GM23338 (cell line): ENCODE results near the gene TENT5C.

Experiments
- CREB1 ChIP-seq: fragments of 250-450 bp; sonication (Bioruptor Pico); IDR thresholded peaks from 2 replicates; pipeline ENCODE4 v1.5.0; 2020; ENCODE audit warnings: low read depth, mild to moderate bottlenecking, moderate library complexity
- EZH2 ChIP-seq: fragments of 200-600 bp; sonication (generic); IDR thresholded peaks from one replicate; pipeline ENCODE4 v1.8.0; 2017; ENCODE audit warnings: antibody characterized with exemption, mild to moderate bottlenecking, low read depth; ENCODE audit not compliant: unreplicated experiment
- EZH2phosphoT487 ChIP-seq: fragments of 200-600 bp; sonication (generic); IDR thresholded peaks from one replicate; pipeline ENCODE4 v1.8.1; 2018; ENCODE audit warnings: antibody characterized with exemption; ENCODE audit not compliant: unreplicated experiment
- JUNB ChIP-seq: IDR thresholded peaks from one replicate; pipeline ENCODE4 v1.6.1; 2016; ENCODE audit warnings: antibody characterized with exemption; ENCODE audit not compliant: unreplicated experiment
- NANOG ChIP-seq: IDR thresholded peaks from 2 replicates; pipeline ENCODE4 v1.6.1; 2016; ENCODE audit warnings: antibody characterized with exemption, borderline replicate concordance
- POLR2AphosphoS5 ChIP-seq: IDR thresholded peaks from 2 replicates; pipeline ENCODE4 v1.6.1; 2016; ENCODE audit warnings: antibody characterized with exemption, low read depth
- STAT1 ChIP-seq: IDR thresholded peaks from one replicate; pipeline ENCODE4 v1.6.1; 2016; ENCODE audit warnings: antibody characterized with exemption; ENCODE audit not compliant: unreplicated experiment
- ZNF114 ChIP-seq: fragments of 250-450 bp; sonication (Bioruptor Pico); IDR thresholded peaks from 2 replicates; pipeline ENCODE4 v1.5.0; 2020; ENCODE audit warnings: mild to moderate bottlenecking, moderate library complexity
- ZNF331 ChIP-seq: fragments of 250-450 bp; sonication (Bioruptor Pico); IDR thresholded peaks from 2 replicates; pipeline ENCODE4 v1.5.0; 2020; ENCODE audit warnings: low read depth, mild to moderate bottlenecking, moderate library complexity
- TF ChIP-seq, protein P1 (sequence below), 2 experiments: fragments of 200-600 bp in 1 of 2; sonication (generic) in 1 of 2; conservative IDR thresholded peaks; 2 replicates each; pipeline versions ENCODE4 v1.5.1 to v1.6.1; 2016 to 2017; ENCODE audit warnings: antibody characterized with exemption in 2 of 2, low read depth in 2 of 2, mild to moderate bottlenecking in 2 of 2, moderate library complexity in 1 of 2
- TF ChIP-seq, protein P2 (sequence below): IDR thresholded peaks from one replicate; pipeline ENCODE4 v1.6.1; 2018; ENCODE audit warnings: antibody characterized with exemption; ENCODE audit not compliant: unreplicated experiment
- TF ChIP-seq, protein P3 (sequence below): IDR thresholded peaks from 2 replicates; pipeline ENCODE4 v1.6.1; 2016; ENCODE audit warnings: antibody characterized with exemption

DNA sequence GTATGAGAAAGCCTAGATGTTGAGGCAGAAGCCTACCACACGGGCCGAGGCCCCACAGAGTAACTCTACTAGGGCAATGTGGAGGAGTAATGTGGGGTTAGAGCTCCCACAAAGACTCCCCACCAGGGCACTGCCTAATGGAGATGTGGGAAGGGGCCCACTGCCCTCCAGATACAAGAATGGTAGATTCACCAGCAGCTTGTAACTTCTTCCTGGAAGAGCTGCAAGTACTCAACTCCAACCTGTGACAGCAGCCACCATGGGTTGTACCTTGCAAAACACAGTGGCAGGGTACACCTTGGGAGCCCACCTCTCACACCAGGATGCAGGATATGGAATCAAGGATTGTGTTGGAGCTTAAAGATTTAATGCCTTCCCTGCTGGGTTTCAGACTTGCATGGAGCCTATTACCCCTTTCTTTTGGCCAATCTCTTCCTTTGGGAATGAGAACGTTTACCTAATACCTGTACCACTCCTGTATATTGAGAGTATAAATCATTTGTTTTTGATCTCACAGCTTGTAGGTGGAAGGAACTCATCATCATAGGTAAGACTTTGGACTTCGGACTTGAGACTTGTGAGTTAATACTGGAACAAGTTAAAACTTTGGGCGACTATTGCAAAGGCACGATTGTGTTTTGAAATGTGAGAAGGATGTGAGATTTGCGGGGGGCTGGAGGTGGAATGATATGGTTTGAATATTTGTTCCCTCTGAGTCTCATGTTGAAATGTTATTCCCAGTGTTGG is 57.5 kb downstream of the TENT5C start:
- TF ChIP-seq STAT1 (no peak), POLR2AphosphoS5 (no peak), EZH2 (no peak), JUNB (no peak), NANOG (no peak), EZH2phosphoT487 (no peak), ZNF331 (CRISPR knock-in tag) (no peak), CREB1 (CRISPR knock-in tag) (no peak), ZNF114 (CRISPR knock-in tag) (no peak)
- TF ChIP-seq, protein P1, sequence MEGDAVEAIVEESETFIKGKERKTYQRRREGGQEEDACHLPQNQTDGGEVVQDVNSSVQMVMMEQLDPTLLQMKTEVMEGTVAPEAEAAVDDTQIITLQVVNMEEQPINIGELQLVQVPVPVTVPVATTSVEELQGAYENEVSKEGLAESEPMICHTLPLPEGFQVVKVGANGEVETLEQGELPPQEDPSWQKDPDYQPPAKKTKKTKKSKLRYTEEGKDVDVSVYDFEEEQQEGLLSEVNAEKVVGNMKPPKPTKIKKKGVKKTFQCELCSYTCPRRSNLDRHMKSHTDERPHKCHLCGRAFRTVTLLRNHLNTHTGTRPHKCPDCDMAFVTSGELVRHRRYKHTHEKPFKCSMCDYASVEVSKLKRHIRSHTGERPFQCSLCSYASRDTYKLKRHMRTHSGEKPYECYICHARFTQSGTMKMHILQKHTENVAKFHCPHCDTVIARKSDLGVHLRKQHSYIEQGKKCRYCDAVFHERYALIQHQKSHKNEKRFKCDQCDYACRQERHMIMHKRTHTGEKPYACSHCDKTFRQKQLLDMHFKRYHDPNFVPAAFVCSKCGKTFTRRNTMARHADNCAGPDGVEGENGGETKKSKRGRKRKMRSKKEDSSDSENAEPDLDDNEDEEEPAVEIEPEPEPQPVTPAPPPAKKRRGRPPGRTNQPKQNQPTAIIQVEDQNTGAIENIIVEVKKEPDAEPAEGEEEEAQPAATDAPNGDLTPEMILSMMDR (conservative IDR thresholded peaks at IDR 0.05; ENCODE audit: low read depth in 2 of 2) = no peak
- TF ChIP-seq, protein P2, sequence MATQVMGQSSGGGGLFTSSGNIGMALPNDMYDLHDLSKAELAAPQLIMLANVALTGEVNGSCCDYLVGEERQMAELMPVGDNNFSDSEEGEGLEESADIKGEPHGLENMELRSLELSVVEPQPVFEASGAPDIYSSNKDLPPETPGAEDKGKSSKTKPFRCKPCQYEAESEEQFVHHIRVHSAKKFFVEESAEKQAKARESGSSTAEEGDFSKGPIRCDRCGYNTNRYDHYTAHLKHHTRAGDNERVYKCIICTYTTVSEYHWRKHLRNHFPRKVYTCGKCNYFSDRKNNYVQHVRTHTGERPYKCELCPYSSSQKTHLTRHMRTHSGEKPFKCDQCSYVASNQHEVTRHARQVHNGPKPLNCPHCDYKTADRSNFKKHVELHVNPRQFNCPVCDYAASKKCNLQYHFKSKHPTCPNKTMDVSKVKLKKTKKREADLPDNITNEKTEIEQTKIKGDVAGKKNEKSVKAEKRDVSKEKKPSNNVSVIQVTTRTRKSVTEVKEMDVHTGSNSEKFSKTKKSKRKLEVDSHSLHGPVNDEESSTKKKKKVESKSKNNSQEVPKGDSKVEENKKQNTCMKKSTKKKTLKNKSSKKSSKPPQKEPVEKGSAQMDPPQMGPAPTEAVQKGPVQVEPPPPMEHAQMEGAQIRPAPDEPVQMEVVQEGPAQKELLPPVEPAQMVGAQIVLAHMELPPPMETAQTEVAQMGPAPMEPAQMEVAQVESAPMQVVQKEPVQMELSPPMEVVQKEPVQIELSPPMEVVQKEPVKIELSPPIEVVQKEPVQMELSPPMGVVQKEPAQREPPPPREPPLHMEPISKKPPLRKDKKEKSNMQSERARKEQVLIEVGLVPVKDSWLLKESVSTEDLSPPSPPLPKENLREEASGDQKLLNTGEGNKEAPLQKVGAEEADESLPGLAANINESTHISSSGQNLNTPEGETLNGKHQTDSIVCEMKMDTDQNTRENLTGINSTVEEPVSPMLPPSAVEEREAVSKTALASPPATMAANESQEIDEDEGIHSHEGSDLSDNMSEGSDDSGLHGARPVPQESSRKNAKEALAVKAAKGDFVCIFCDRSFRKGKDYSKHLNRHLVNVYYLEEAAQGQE = no peak
- TF ChIP-seq, protein P3, sequence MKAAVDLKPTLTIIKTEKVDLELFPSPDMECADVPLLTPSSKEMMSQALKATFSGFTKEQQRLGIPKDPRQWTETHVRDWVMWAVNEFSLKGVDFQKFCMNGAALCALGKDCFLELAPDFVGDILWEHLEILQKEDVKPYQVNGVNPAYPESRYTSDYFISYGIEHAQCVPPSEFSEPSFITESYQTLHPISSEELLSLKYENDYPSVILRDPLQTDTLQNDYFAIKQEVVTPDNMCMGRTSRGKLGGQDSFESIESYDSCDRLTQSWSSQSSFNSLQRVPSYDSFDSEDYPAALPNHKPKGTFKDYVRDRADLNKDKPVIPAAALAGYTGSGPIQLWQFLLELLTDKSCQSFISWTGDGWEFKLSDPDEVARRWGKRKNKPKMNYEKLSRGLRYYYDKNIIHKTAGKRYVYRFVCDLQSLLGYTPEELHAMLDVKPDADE = no peak
